CD14-positive monocyte (primary cell): ENCODE measurements around the gene C9orf152. TPM values are rescaled to one million over a fixed set of nuclear protein-coding genes. Genes with fewer than 3 reads are reported as not detected.

Experiments used
- DNase-seq, 3 donors: peaks; one replicate each; pipeline ENCODE4 v3.0.0-alpha.2; 2011 to 2022
- H2AFZ ChIP-seq: 2 replicates; pipeline ENCODE4 v1.6.0; 2012; ENCODE audit warnings: mild to moderate bottlenecking, low read depth, low read length, inconsistent platforms; ENCODE audit not compliant: insufficient read depth, poor library complexity, severe bottlenecking
- H3K27ac ChIP-seq, 2 donors: 1 replicate in 1 of 2; 2 replicates in 1 of 2; pipeline ENCODE4 v1.5.1; 2012 to 2013; ENCODE audit warnings: low read length in 2 of 2, control low read depth in 1 of 2, inconsistent platforms in 1 of 2, low read depth in 1 of 2, mild to moderate bottlenecking in 1 of 2
- H3K27me3 ChIP-seq, 2 donors: one replicate each; pipeline versions ENCODE4 v1.6.0 to v1.6.1; 2011 to 2013; ENCODE audit warnings: low read length in 2 of 2; ENCODE audit not compliant: control insufficient read depth in 2 of 2, insufficient read depth in 2 of 2
- H3K36me3 ChIP-seq, 2 donors: replicated peaks in 1 of 2; 1 replicate in 1 of 2; 2 replicates in 1 of 2; pipeline versions ENCODE4 v1.5.1 to v1.6.1; 2012 to 2013; ENCODE audit warnings: low read length in 2 of 2, control low read depth in 1 of 2, inconsistent platforms in 1 of 2, mild to moderate bottlenecking in 1 of 2; ENCODE audit not compliant: insufficient read depth in 2 of 2, control insufficient read depth in 1 of 2
- H3K4me1 ChIP-seq, 2 donors: 1 replicate in 1 of 2; 2 replicates in 1 of 2; pipeline versions ENCODE4 v1.5.1 to v1.6.1; 2012 to 2013; ENCODE audit warnings: low read length in 2 of 2, control low read depth in 1 of 2, inconsistent platforms in 1 of 2, mild to moderate bottlenecking in 1 of 2, moderate library complexity in 1 of 2; ENCODE audit not compliant: insufficient read depth in 2 of 2, control insufficient read depth in 1 of 2
- H3K4me2 ChIP-seq: replicated peaks from 2 replicates; pipeline ENCODE3; 2012; ENCODE audit warnings: low read length, moderate library complexity, mild to moderate bottlenecking; ENCODE audit not compliant: poor library complexity, severe bottlenecking; ENCODE audit errors: extremely low read depth
- H3K4me3 ChIP-seq, 3 experiments: fragments of 200-600 bp in 1 of 3; sonication (generic) in 1 of 3; replicated peaks in 1 of 3; 1 replicate in 2 of 3; 2 replicates in 1 of 3; pipeline ENCODE4 v1.5.1; 2011 to 2013; ENCODE audit warnings: low read length in 3 of 3, mild to moderate bottlenecking in 3 of 3, control low read depth in 2 of 3, low read depth in 2 of 3, inconsistent platforms in 1 of 3, moderate library complexity in 1 of 3
- H3K79me2 ChIP-seq: 2 replicates; pipeline ENCODE4 v1.6.0; 2012; ENCODE audit warnings: mild to moderate bottlenecking, control low read depth, inconsistent platforms, low read length, moderate library complexity; ENCODE audit not compliant: insufficient read depth
- H3K9ac ChIP-seq: 2 replicates; pipeline ENCODE4 v1.6.0; 2017; ENCODE audit warnings: low read length, mild to moderate bottlenecking; ENCODE audit not compliant: insufficient read depth, poor library complexity, severe bottlenecking
- H3K9me3 ChIP-seq, 2 donors: replicated peaks in 1 of 2; 1 replicate in 1 of 2; 2 replicates in 1 of 2; pipeline versions ENCODE4 v1.5.1 to v1.6.1; 2012 to 2013; ENCODE audit warnings: low read length in 2 of 2, control low read depth in 1 of 2; ENCODE audit not compliant: control insufficient read depth in 1 of 2, insufficient read depth in 1 of 2
- H4K20me1 ChIP-seq: 2 replicates; pipeline ENCODE4 v1.6.0; 2012; ENCODE audit warnings: mild to moderate bottlenecking, low read length, control low read depth, moderate library complexity; ENCODE audit not compliant: insufficient read depth
- H3K27ac Mint-ChIP-seq, 7 donors: one replicate each; pipeline ENCODE4 v1.8.0; 2020; ENCODE audit warnings: mild to moderate bottlenecking in 7 of 7, mixed read lengths in 7 of 7, moderate library complexity in 6 of 7, inconsistent platforms in 2 of 7
- H3K27me3 Mint-ChIP-seq, 3 donors: one replicate each; pipeline ENCODE4 v1.8.0; 2021 to 2022; ENCODE audit warnings: low read depth in 3 of 3, mild to moderate bottlenecking in 3 of 3, mixed read lengths in 3 of 3, moderate library complexity in 3 of 3, inconsistent platforms in 1 of 3
- H3K36me3 Mint-ChIP-seq, 2 donors: one replicate each; pipeline ENCODE4 v1.8.0; 2020; ENCODE audit warnings: mixed read lengths in 2 of 2, inconsistent platforms in 1 of 2, mild to moderate bottlenecking in 1 of 2
- H3K4me1 Mint-ChIP-seq: one replicate; pipeline ENCODE4 v1.8.0; 2020; ENCODE audit warnings: mild to moderate bottlenecking, mixed read lengths
- H3K4me3 Mint-ChIP-seq, 2 donors: one replicate each; pipeline ENCODE4 v1.8.0; 2020; ENCODE audit warnings: mild to moderate bottlenecking in 2 of 2, mixed read lengths in 2 of 2, moderate library complexity in 1 of 2
- H3K9me3 Mint-ChIP-seq, 7 donors: one replicate each; pipeline ENCODE4 v1.8.0; 2020 to 2022; ENCODE audit warnings: mixed read lengths in 7 of 7, mild to moderate bottlenecking in 6 of 7, moderate library complexity in 6 of 7, inconsistent platforms in 2 of 7
- WGBS: methylation state at CpG from one replicate; pipeline ENCODE4 v1.1.5; 2013; ENCODE audit warnings: missing lambda C conversion rate; ENCODE audit not compliant: insufficient coverage; 5-methylcytosine and 5-hydroxymethylcytosine counted together
- intact Hi-C, 2 donors: fragments of 100-400 bp; cut with micrococcal nuclease; formaldehyde crosslinking; loops; one replicate each; pipeline versions ENCODE4 v1.15.0 to v1.15.1; 2023
- polyA plus RNA-seq, 3 donors: library from polyadenylated mRNA; depleted of rRNA in 1 of 3; unstranded in 2 of 3; stranded (reverse) in 1 of 3; fragments of 300-500 nt in 2 of 3; fragments of >200 nt in 1 of 3; fragmentation: Illumina TruSeq in 2 of 3; gene quantifications; 1 replicate in 2 of 3; 2 replicates in 1 of 3; pipeline ENCODE4 v1.2.3, GENCODE V29; 2012 to 2021
- TF ChIP-seq, protein P1 (sequence below): fragments of 200-600 bp; IDR thresholded peaks from one replicate; pipeline ENCODE4 v1.8.0; 2022; ENCODE audit warnings: antibody characterized with exemption, mild to moderate bottlenecking

The C9orf152 gene
- polyA plus RNA-seq, 3 donors = not detected

DNA sequence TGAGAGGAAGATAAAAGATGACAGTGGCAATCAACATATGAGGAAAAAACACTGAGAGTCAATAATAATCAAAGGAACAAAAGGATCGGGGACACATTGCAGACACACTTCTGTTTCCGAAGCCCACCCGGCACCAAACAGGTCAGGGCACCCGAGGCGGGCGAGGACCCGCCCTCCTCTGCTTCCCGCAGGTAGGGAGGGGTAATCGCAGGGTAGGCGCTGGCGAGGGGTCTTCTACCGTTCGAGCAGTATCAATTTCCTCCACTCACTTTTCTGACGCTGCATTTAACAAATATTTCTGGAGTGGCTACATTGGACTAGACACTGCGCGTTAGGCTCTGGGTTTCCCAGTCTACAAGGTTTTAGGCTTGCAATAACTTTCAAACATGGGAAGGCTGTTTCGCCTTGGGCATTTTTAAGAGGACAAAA, 47.1 kb upstream of the C9orf152 start:
- DNase-seq = no peak
- peaks cover 54% of the 10 kb centered on the region for H3K4me1 Mint-ChIP-seq
- Histone ChIP-seq H2AFZ (peak overlapping the region; percentile 78), H3K27me3 (no peaks in the 10 kb centered on the region), H3K27ac (peak overlapping the region; percentile 86 to 96), H3K9me3 (no peaks in the 10 kb centered on the region), H3K4me3 (peak overlapping the region; percentile 64 to 88 (median 76)), H3K9ac (peak overlapping the region; percentile 85), H3K4me2 (peak overlapping the region; percentile 77), H3K4me1 (peaks cover 36 to 40% of the 10 kb centered on the region in 2 donors), H4K20me1 (peaks cover 33% of the 10 kb centered on the region), H3K36me3 (peaks cover 6 to 9% of the 10 kb centered on the region in 2 donors), H3K79me2 (peaks cover 61% of the 10 kb centered on the region)
- H3K4me3 Mint-ChIP-seq = peak overlapping the region; percentile 96 to 97
- H3K27me3 Mint-ChIP-seq = peaks cover 0 to 2% (median under 1%) of the 10 kb centered on the region in 3 donors
- TF ChIP-seq, protein P1, sequence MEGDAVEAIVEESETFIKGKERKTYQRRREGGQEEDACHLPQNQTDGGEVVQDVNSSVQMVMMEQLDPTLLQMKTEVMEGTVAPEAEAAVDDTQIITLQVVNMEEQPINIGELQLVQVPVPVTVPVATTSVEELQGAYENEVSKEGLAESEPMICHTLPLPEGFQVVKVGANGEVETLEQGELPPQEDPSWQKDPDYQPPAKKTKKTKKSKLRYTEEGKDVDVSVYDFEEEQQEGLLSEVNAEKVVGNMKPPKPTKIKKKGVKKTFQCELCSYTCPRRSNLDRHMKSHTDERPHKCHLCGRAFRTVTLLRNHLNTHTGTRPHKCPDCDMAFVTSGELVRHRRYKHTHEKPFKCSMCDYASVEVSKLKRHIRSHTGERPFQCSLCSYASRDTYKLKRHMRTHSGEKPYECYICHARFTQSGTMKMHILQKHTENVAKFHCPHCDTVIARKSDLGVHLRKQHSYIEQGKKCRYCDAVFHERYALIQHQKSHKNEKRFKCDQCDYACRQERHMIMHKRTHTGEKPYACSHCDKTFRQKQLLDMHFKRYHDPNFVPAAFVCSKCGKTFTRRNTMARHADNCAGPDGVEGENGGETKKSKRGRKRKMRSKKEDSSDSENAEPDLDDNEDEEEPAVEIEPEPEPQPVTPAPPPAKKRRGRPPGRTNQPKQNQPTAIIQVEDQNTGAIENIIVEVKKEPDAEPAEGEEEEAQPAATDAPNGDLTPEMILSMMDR = no peak
- peak overlapping the region; percentile 23 to 97 (median 97) for H3K27ac Mint-ChIP-seq
- peaks cover 0 to 2% (median 0%) of the 10 kb centered on the region in 7 donors for H3K9me3 Mint-ChIP-seq
- intact Hi-C loops = loop anchor here in 1 of 2 donors (10.0 kb wide), 2 partner anchors 80 to 190 kb away; partner anchors contain the start of gene TXNDC8
- 1% methylated on average over 10 of the region's 17 CpGs for WGBS
- peaks cover 6 to 12% of the 10 kb centered on the region in 2 donors for H3K36me3 Mint-ChIP-seq

DNA sequence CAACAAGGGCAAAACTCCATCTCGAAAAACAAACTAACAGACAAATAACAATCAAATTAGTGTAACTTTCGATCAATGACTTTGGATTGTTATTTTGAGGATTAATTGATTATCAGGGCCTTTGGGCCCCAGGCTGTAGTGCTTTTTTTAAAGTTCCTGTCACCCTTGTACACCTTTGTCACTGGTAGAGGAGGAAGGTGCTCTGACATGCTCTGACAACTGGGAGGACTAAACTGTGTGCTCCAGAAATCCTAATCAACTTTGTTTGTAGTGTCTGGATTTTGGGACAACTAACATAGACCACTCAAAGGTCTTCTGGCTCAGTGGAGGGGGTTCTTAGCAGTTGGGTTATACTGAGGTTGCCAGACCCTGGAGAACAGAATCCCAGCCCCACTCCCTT, 46.5 kb upstream of the C9orf152 start:
- TF ChIP-seq, protein P1 = no peak
- H3K79me2 ChIP-seq = peaks cover 67% of the 10 kb centered on the region
- peaks cover 0 to 2% (median 0%) of the 10 kb centered on the region in 7 donors for H3K9me3 Mint-ChIP-seq
- peaks cover 0 to 2% (median 0%) of the 10 kb centered on the region in 3 donors for H3K27me3 Mint-ChIP-seq
- peaks cover 11 to 18% of the 10 kb centered on the region in 2 donors for H3K36me3 Mint-ChIP-seq
- no CpG with 5 or more reads among the region's 2 CpGs for WGBS
- no peak overlapping the region for H3K9ac ChIP-seq
- intact Hi-C loops = loop anchor here in 1 of 2 donors (10.0 kb wide), 2 partner anchors 80 to 190 kb away; partner anchors contain the start of gene TXNDC8
- H3K9me3 ChIP-seq = no peaks in the 10 kb centered on the region
- no peaks in the 10 kb centered on the region for H3K27me3 ChIP-seq
- H3K4me1 ChIP-seq = peaks cover 36 to 40% of the 10 kb centered on the region in 2 donors
- H4K20me1 ChIP-seq = peaks cover 39% of the 10 kb centered on the region
- peak overlapping the region; percentile 77 for H3K4me2 ChIP-seq
- peaks cover 53% of the 10 kb centered on the region for H3K4me1 Mint-ChIP-seq
- H3K4me3 ChIP-seq = peak overlapping the region in 1 of 3 experiments; percentile 76
- peak overlapping the region; percentile 78 for H2AFZ ChIP-seq
- DNase-seq = no peak
- H3K27ac Mint-ChIP-seq = peak overlapping the region in 6 of 7 donors; percentile 23 to 97 (median 62)
- H3K36me3 ChIP-seq = peaks cover 12 to 14% of the 10 kb centered on the region in 2 donors
- no peak overlapping the region for H3K27ac ChIP-seq
- peak overlapping the region; percentile 96 to 97 for H3K4me3 Mint-ChIP-seq
